Stimulated activated CD8-positive, alpha-beta memory T cell treated with anti-CD3 and anti-CD28 coated beads, Interleukin-12 subunit alpha, Interleukin-12 subunit beta, amount 100 ng/mL, for 1 hour (primary cell): ENCODE results near the gene RDH12.
"Not testable (repeated sequence)": the region's sequence is repeated elsewhere in the genome, so short reads cannot be mapped to it uniquely, and the experiment has no call there.

ENCODE experiments used
- DNase-seq: peaks from one replicate; pipeline ENCODE4 v3.0.0-alpha.2; 2020; ENCODE audit warnings: low read depth

The RDH12 gene

GRCh38 chr14:67705211-67705610 is 3.5 kb downstream of the RDH12 start:
- DNase-seq: no peak

- DNase-seq: not testable (repeated sequence)
These were observed 7.7 kb downstream of the RDH12 start for GRCh38 chr14:67709346-67709745.

GRCh38 chr14:67709796-67710195 is 8.1 kb downstream of the RDH12 start:
- DNase-seq: not testable (repeated sequence)

- no peak for DNase-seq
These were observed 8.5 kb downstream of the RDH12 start for GRCh38 chr14:67710209-67710608.

- DNase-seq: no peak
These were observed 15.4 kb downstream of the RDH12 start for GRCh38 chr14:67717048-67717447.

- DNase-seq: no peak
These were observed 16.6 kb downstream of the RDH12 start for GRCh38 chr14:67718265-67718664.

GRCh38 chr14:67719385-67719784 is 17.7 kb downstream of the RDH12 start:
- not testable (repeated sequence) for DNase-seq

GRCh38 chr14:67719866-67720265 is 18.2 kb downstream of the RDH12 start:
- DNase-seq: no peak

- no peak for DNase-seq
These were observed 20.2 kb downstream of the RDH12 start for GRCh38 chr14:67721875-67722274.

GRCh38 chr14:67722293-67722692 is 20.6 kb downstream of the RDH12 start:
- no peak for DNase-seq

GRCh38 chr14:67725171-67725570 is 23.5 kb downstream of the RDH12 start:
- no peak for DNase-seq

GRCh38 chr14:67727361-67727760 is 25.7 kb downstream of the RDH12 start:
- no peak for DNase-seq

- no peak for DNase-seq
These were observed 26.6 kb downstream of the RDH12 start for GRCh38 chr14:67728258-67728657.

GRCh38 chr14:67729072-67729885 is 27.6 kb downstream of the RDH12 start:
- no peak for DNase-seq

GRCh38 chr14:67733616-67734015 is 31.9 kb downstream of the RDH12 start:
- no peak for DNase-seq

GRCh38 chr14:67734675-67735074 is 33.0 kb downstream of the RDH12 start:
- no peak for DNase-seq

- no peak for DNase-seq
These were observed 33.9 kb downstream of the RDH12 start for GRCh38 chr14:67735336-67736147.

GRCh38 chr14:67736771-67737170 is 35.1 kb downstream of the RDH12 start:
- no peak for DNase-seq

GRCh38 chr14:67738740-67739504 is 37.2 kb downstream of the RDH12 start:
- DNase-seq: no peak

- no peak for DNase-seq
These were observed 42.4 kb downstream of the RDH12 start for GRCh38 chr14:67744046-67744445.

GRCh38 chr14:67746927-67747326 is 45.2 kb downstream of the RDH12 start:
- no peak for DNase-seq

- DNase-seq: no peak
These were observed 46.6 kb downstream of the RDH12 start for GRCh38 chr14:67748312-67748711.
